Measurements from ENCODE around the gene ARHGEF25.
"Not testable (repeated sequence)": the region's sequence is repeated elsewhere in the genome, so short reads cannot be mapped to it uniquely, and the experiment has no call there.

The ARHGEF25 gene

GRCh38 chr12:57586128-57586527 is 25.1 kb upstream of the ARHGEF25 start:
- DNase-seq, result no peak

- DNase-seq, result no peak
These were observed 24.3 kb upstream of the ARHGEF25 start for GRCh38 chr12:57586832-57587429.

GRCh38 chr12:57588951-57589610 is 22.2 kb upstream of the ARHGEF25 start:
- DNase-seq, result not testable (repeated sequence)

- DNase-seq, result no peak
These were observed 20.8 kb upstream of the ARHGEF25 start for GRCh38 chr12:57590479-57590863.

- DNase-seq, result no peak
These were observed 20.1 kb upstream of the ARHGEF25 start, which contains the start of gene PIP4K2C for GRCh38 chr12:57590864-57591781. TSS of gene PIP4K2C (plus strand) at chr12:57591192. CDS start at chr12:57591290, 98 bp downstream.

GRCh38 chr12:57591782-57592325 is 19.4 kb upstream of the ARHGEF25 start:
- DNase-seq, result no peak

- DNase-seq, result no peak
These were observed 18.6 kb upstream of the ARHGEF25 start for GRCh38 chr12:57592551-57593165.

- DNase-seq, result no peak
These were observed 18.0 kb upstream of the ARHGEF25 start for GRCh38 chr12:57593187-57593586.

- no peak for DNase-seq
These were observed 10.8 kb upstream of the ARHGEF25 start for GRCh38 chr12:57600395-57600794.

- no peak for DNase-seq
These were observed 8.7 kb upstream of the ARHGEF25 start for GRCh38 chr12:57602544-57602943.

GRCh38 chr12:57603324-57603723 is 7.9 kb upstream of the ARHGEF25 start:
- DNase-seq, result no peak

- no peak for DNase-seq
These were observed 7.3 kb upstream of the ARHGEF25 start for GRCh38 chr12:57603815-57604453.

GRCh38 chr12:57604454-57604991 is 6.7 kb upstream of the ARHGEF25 start, which contains the start of gene DTX3:
TSS of gene DTX3 (plus strand) at chr12:57604824. CDS start at chr12:57606518, 1,694 bp downstream.
- no peak for DNase-seq

- no peak for DNase-seq
These were observed 6.0 kb upstream of the ARHGEF25 start for GRCh38 chr12:57604992-57605810.

- no peak for DNase-seq
These were observed 5.4 kb upstream of the ARHGEF25 start for GRCh38 chr12:57605811-57606311.

- no peak for DNase-seq
These were observed 4.8 kb upstream of the ARHGEF25 start for GRCh38 chr12:57606399-57606798.

- no peak for DNase-seq
These were observed 4.4 kb upstream of the ARHGEF25 start for GRCh38 chr12:57606821-57607220.

- no peak for DNase-seq
These were observed 3.1 kb upstream of the ARHGEF25 start for GRCh38 chr12:57607958-57608663.

GRCh38 chr12:57609101-57609780 is 2.0 kb upstream of the ARHGEF25 start:
- no peak for DNase-seq

All from NCI-H1417 treated with DMSO at 0.1 percent for 48 hours (cell line).